ENCODE results near the gene SSBP3.
"Not testable (repeated sequence)": the region's sequence is repeated elsewhere in the genome, so short reads cannot be mapped to it uniquely, and the experiment has no call there.

Gene SSBP3

GRCh38 chr1:54348700-54349021 is 57.5 kb downstream of the SSBP3 start:
- no peak for DNase-seq (ENCODE audit: low read depth)

DNA sequence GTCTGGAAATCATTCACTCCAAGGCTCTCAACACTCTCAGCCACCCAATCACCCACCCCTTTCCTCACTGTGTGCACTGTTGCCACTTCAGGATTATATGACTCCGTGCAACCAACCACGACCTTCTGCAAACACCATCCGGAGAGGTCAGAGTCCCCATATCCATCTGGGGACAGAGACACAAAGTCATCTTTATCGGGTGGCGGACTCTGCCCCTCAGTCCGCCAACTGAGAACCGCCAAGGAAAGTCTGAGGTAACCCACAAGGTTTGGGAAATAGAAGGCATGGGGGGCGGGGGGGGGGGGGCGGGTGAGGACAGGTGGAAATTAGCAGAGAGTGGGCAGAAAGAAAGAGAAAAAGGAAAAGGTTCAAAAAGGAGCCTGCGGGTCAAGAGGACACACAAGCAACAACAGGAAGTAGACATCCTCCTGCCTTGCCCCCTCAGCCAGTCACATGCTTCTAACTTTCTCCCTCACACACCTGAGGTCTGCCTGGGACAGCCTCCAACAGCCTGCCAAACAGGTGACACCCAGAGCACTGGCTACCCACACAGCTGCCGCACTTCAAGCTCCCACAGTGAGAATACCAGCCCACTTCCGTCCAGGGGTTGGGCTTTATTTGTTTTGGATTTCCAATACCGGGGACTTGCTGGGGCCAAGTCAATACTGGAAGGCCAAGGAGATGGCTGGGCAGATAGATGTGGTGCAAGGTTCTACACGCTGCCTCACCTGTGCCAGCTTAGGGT is 58.1 kb downstream of the SSBP3 start:
- DNase-seq (ENCODE audit: low read depth), result no peak

DNA sequence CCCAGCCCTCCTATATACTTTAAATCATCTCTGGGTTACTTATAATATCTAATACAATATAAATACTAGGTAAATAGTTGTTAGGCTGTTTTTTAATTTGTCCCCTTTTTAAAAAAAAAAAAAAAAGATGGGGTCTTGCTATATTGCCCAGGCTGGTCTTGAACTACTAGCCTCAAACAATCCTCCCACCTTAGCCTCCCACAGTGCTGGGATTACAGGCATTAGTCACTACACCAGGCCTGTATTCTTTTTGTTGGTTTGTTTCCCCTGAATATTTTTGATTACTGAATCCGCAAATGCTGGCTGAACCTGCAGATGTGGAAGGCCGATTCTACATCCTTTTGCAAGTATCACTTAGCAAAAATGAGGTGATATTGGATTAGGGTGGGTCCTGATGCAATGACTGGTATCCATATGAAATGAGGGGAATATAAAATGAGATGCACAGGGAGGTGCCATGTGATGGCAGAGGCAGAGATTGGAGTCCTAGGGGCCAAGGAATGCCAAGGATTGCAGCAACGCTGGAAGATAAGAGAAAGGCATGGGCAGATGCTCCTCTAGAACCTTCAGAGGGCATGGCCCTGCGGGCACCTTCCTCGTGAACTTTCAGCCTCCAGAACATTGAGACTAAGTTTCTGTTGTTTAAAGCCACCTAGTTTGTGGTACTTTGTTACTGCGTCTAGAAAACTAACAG is 58.8 kb downstream of the SSBP3 start:
- DNase-seq (ENCODE audit: low read depth), result no peak

- not testable (repeated sequence) for DNase-seq (ENCODE audit: low read depth)
Measured at GRCh38 chr1:54345548-54345947, 60.6 kb downstream of the SSBP3 start.

- DNase-seq (ENCODE audit: low read depth), result no peak
Measured at GRCh38 chr1:54345116-54345515, 61.1 kb downstream of the SSBP3 start.

GRCh38 chr1:54342742-54343687 is 63.2 kb downstream of the SSBP3 start:
- no peak for DNase-seq (ENCODE audit: low read depth)

GRCh38 chr1:54342288-54342687 is 63.9 kb downstream of the SSBP3 start:
- DNase-seq (ENCODE audit: low read depth), result no peak

GRCh38 chr1:54341763-54342162 is 64.4 kb downstream of the SSBP3 start:
- no peak for DNase-seq (ENCODE audit: low read depth)

GRCh38 chr1:54340878-54341277 is 65.3 kb downstream of the SSBP3 start:
- no peak for DNase-seq (ENCODE audit: low read depth)

DNA sequence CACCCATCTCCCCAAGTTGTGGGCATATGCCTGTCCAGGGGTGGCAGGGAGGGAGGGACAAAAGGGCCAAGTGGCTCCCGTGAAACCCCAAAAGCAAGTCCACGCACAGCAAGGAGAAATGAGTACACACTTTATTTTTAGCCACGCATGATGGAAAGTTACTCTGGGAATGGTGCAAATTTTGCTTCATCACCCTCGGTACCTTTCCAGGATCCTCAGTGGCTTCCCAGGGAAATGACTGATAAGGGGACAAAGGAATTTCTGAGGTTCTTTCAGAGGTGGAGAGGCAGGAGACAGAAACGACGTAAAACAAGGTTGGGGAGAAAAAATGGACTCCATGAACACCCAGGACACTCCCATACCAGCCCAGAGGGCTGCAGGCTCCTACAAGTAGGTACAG is 65.8 kb downstream of the SSBP3 start:
- DNase-seq (ENCODE audit: low read depth), result no peak

DNA sequence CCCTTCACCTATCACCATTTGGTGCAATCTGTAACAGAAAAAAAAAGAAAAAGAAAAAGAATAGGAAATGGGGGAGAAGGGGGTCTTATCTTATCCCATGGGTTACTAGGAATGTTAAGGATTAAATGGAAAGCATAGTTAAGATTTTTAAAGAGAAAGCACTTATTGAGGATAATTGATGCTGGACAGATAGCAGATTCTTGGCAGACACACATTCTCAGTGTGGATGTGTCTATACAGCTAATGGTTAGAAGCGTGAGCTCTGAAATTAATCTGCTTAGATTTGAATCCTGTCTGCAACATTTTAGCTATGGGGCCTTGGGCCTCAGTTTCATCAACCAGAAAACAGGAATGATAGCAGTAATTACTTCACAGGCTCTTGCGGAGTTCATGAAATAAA is 67.1 kb downstream of the SSBP3 start:
- DNase-seq (ENCODE audit: low read depth), result no peak

GRCh38 chr1:54338464-54338863 is 67.7 kb downstream of the SSBP3 start:
- no peak for DNase-seq (ENCODE audit: low read depth)

GRCh38 chr1:54337928-54338327 is 68.3 kb downstream of the SSBP3 start:
- DNase-seq (ENCODE audit: low read depth), result no peak

DNA sequence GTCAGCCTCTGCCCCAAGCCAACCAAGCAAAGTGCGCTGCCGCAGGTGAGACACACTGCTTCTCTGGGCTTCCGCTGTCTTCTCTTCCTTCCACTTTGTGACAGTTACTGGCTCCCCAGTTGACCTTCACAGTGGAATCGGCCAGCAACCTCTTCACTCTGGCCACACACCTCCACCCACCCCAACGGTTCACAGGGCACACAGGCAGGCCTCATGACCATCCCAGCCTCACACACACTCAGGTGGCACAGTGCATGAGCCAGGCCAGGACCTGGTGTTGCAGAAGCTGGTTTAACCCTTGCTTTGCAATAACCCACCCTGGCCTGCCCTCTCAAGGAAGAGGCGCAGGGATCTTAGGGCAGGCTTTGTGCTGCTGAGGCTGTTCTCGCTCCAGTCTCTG is 69.2 kb downstream of the SSBP3 start:
- no peak for DNase-seq (ENCODE audit: low read depth)

GRCh38 chr1:54336116-54336515 is 70.1 kb downstream of the SSBP3 start:
- no peak for DNase-seq (ENCODE audit: low read depth)

GRCh38 chr1:54335755-54336108 is 70.5 kb downstream of the SSBP3 start:
- DNase-seq (ENCODE audit: low read depth), result no peak

DNA sequence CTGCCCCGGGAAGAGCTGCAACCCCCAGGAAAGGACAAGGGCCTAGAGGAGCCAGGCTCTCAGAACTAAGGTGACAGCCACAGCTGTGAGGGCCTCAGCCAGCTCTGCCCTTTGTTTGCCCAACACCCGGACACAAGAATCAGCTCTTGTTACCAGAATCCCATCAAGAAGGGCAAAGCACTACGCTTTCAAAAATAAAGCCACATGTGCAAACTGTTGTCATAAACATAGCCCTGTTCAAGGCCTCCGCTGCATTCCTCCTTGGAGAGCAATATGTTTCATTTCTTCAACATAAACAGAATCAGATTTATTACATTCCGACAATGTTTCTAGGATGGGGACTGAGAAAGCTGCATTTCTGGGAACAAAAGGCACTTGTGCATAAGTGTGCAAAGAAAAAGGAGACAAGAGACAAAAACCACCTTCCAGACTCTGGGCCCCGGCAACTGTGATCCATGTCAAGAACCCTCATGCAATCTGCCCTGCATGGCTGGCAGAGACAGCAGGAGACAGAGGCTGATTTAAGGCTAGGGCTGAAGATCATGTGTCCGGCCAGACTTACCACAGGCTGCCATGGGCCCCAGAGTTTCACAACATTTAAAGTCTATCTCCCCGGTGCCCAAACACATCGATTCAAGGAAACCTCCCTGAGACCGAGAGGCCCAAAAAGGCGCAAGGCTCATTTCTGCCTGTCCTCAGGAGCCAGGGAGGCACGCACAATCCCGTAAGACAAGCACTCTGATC is 71.0 kb downstream of the SSBP3 start:
- DNase-seq (ENCODE audit: low read depth), result no peak

GRCh38 chr1:54332781-54333585 is 73.2 kb downstream of the SSBP3 start:
- no peak for DNase-seq (ENCODE audit: low read depth)

DNA sequence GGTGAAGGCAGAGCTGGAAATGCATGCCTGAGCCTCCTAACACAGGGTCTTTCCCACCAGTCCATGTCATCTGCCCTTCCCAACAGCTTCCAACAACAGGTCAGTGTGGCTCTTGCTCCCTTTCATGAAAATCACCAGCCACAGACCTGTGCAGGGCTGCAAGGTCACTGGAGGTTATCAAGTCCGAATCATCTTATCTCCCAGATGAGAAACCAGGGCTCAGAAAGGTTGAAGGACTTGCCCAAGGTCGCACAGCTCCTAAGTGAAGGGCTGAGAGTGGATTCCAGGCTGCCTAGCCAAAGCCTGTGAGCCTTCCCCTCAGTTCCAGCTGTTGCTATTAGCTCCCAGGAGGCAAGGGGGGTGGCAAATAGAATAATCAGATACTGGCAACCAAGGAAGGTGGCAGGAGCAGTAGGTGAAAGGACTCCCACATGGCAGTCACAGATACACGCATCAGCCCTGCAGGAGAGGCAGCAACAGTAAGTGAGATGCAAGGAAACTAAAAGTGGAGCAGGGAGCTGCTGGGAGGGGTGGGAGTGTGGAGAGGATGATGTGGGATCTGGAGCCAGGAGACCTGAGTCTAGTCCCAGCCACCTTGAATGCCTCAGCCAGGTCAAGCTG is 74.2 kb downstream of the SSBP3 start:
- no peak for DNase-seq (ENCODE audit: low read depth)

GRCh38 chr1:54331091-54331772 is 75.0 kb downstream of the SSBP3 start:
- no peak for DNase-seq (ENCODE audit: low read depth)
